HL-60 (cell line): ENCODE measurements around the gene GAP43.

ENCODE experiments used
- DNase-seq, 2 experiments: peaks; one replicate each; pipeline ENCODE4 v3.0.0-alpha.2; 2010 to 2020; ENCODE audit warnings: low read depth in 1 of 2, low spot score in 1 of 2
- H3K27ac ChIP-seq: fragments of 250-450 bp; sonication (Bioruptor Pico); replicated peaks from 2 replicates; pipeline ENCODE4 v1.5.1; 2020; ENCODE audit warnings: mild to moderate bottlenecking, moderate library complexity
- H3K27me3 ChIP-seq: fragments of 250-450 bp; sonication (Bioruptor Pico); 2 replicates; pipeline ENCODE4 v1.5.1; 2021; ENCODE audit warnings: mild to moderate bottlenecking, moderate library complexity; ENCODE audit not compliant: insufficient read depth, poor library complexity, severe bottlenecking
- H3K4me3 ChIP-seq: replicated peaks from 2 replicates; pipeline ENCODE4 v1.5.1; 2011; ENCODE audit warnings: mild to moderate bottlenecking, control low read depth, low read length; ENCODE audit not compliant: insufficient read depth
- GABPA ChIP-seq: IDR thresholded peaks from 2 replicates; pipeline ENCODE4 v1.6.1; 2012; ENCODE audit warnings: low read depth
- POLR2AphosphoS5 ChIP-seq: IDR thresholded peaks from 2 replicates; pipeline ENCODE4 v1.6.1; 2012; ENCODE audit warnings: low read depth
- SPI1 ChIP-seq: IDR thresholded peaks from 2 replicates; pipeline ENCODE4 v1.6.1; 2012; ENCODE audit warnings: low read depth, mild to moderate bottlenecking, borderline replicate concordance
- TF ChIP-seq, protein P1 (sequence below): IDR thresholded peaks from one replicate; pipeline ENCODE4 v1.5.1; 2011; ENCODE audit warnings: low read length, control low read depth, inconsistent platforms; ENCODE audit not compliant: insufficient read depth
- TF ChIP-seq, protein P2 (sequence below): IDR thresholded peaks from 2 replicates; pipeline ENCODE4 v1.6.1; 2012; ENCODE audit warnings: low read depth; ENCODE audit not compliant: insufficient replicate concordance

The GAP43 gene

DNA sequence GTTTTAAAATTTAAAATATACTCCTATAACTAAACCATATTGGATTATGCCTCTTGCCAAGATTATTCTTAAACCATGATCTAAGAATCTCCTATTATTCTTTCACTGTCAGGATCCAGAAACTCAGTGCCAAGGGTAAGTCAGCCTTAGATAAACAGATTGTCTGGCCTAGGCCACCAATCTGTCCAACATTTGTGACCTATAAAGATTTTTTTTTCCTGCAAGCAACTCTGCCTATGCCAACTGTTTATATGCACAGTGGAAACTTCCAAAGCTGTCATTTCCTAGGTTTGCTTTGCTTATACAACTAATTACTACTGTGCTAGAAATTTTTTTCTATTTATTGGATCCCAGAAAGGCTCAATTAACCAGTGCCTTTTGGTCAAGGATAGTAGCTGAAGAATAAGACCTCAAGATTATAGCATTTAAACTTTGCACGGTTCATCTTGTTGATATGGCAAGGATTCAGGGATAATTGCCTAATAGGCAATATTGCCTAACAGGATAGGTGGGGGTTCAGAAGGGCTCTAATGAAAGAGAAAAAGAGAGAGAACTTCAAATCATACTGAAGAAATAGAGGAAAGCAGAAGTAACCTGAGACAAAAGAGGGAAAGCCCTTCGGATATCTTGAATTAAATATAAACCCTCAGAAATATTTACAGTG, 22.8 kb downstream of the GAP43 start:
- Histone ChIP-seq H3K27me3 (no peaks in the 10 kb centered on the region), H3K4me3 (no peak overlapping the region), H3K27ac (no peak overlapping the region)
- DNase-seq, result no peak
- no peak for TF ChIP-seq SPI1

DNA sequence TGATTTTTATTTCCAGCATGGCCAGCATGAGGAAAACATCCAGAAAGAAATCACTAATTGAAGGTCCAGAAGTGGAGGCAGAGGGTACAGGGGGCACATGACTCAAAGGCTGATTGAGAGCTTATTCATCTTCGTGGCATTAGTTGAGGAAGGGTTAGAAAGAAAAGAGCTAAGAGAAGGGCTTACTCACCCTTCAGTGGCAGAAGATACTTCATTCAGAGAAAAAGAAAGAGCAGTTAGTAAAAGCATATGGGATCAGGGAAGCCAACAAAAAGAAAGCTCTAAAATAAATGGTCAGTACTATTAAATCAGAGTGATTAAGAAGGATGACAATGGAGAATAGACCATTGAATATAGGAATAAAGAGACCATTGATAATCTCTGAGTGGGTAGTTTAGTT, 25.2 kb downstream of the GAP43 start:
- TF ChIP-seq GABPA, result no peak
- TF ChIP-seq SPI1, result no peak
- TF ChIP-seq POLR2AphosphoS5, result no peak
- TF ChIP-seq, protein P1, sequence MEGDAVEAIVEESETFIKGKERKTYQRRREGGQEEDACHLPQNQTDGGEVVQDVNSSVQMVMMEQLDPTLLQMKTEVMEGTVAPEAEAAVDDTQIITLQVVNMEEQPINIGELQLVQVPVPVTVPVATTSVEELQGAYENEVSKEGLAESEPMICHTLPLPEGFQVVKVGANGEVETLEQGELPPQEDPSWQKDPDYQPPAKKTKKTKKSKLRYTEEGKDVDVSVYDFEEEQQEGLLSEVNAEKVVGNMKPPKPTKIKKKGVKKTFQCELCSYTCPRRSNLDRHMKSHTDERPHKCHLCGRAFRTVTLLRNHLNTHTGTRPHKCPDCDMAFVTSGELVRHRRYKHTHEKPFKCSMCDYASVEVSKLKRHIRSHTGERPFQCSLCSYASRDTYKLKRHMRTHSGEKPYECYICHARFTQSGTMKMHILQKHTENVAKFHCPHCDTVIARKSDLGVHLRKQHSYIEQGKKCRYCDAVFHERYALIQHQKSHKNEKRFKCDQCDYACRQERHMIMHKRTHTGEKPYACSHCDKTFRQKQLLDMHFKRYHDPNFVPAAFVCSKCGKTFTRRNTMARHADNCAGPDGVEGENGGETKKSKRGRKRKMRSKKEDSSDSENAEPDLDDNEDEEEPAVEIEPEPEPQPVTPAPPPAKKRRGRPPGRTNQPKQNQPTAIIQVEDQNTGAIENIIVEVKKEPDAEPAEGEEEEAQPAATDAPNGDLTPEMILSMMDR, result no peak
- TF ChIP-seq, protein P2, sequence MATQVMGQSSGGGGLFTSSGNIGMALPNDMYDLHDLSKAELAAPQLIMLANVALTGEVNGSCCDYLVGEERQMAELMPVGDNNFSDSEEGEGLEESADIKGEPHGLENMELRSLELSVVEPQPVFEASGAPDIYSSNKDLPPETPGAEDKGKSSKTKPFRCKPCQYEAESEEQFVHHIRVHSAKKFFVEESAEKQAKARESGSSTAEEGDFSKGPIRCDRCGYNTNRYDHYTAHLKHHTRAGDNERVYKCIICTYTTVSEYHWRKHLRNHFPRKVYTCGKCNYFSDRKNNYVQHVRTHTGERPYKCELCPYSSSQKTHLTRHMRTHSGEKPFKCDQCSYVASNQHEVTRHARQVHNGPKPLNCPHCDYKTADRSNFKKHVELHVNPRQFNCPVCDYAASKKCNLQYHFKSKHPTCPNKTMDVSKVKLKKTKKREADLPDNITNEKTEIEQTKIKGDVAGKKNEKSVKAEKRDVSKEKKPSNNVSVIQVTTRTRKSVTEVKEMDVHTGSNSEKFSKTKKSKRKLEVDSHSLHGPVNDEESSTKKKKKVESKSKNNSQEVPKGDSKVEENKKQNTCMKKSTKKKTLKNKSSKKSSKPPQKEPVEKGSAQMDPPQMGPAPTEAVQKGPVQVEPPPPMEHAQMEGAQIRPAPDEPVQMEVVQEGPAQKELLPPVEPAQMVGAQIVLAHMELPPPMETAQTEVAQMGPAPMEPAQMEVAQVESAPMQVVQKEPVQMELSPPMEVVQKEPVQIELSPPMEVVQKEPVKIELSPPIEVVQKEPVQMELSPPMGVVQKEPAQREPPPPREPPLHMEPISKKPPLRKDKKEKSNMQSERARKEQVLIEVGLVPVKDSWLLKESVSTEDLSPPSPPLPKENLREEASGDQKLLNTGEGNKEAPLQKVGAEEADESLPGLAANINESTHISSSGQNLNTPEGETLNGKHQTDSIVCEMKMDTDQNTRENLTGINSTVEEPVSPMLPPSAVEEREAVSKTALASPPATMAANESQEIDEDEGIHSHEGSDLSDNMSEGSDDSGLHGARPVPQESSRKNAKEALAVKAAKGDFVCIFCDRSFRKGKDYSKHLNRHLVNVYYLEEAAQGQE, result no peak
- H3K27ac ChIP-seq, result no peak overlapping the region
- no peak for DNase-seq
- no peaks in the 10 kb centered on the region for H3K27me3 ChIP-seq
- no peak overlapping the region for H3K4me3 ChIP-seq

DNA sequence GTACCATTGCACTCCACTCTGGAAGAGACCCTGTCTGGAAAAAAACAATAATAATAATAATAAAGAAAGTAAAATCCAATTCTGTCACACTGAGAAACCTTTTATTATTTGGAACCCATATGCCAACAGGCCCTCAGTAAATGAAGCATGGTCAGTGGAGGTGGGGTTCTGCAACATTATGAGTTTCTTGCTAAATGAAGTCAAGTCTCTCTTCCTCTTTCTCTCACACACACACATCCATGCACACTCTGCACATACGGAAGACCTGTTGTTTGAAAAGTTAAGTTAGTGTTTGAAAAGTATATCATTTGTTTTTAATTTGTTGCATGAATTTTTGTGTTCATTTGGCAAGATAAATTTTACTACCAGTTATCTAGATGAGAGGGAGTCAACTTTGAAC, 27.8 kb downstream of the GAP43 start:
- Histone ChIP-seq H3K27me3 (no peaks in the 10 kb centered on the region), H3K27ac (no peak overlapping the region), H3K4me3 (no peak overlapping the region)
- DNase-seq, result peak in 1 of 2 experiments; percentile 3
- TF ChIP-seq SPI1 (peak; percentile 25; the same call in 1 of the 2 replicates), POLR2AphosphoS5 (no peak)

DNA sequence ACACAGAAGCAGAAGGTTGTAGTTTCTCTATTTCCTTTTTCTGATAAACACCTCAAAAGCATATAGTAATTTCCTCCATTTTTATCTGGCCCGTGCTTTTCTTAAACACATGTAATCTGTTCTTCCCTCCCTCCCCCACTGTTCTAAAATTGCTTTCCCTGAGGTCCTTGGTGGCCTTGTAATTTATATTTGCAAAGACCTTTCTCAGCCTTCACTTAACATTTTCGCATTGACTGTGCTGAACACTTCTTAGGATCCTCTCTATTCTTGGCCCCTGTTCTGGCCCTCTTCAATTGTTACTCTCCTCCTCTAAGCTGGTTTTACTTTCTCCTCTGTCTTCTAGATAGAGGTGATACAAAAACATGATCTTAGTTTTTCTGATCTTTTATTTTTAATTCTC, 28.3 kb downstream of the GAP43 start:
- TF ChIP-seq GABPA (no peak), POLR2AphosphoS5 (no peak), SPI1 (no peak)
- TF ChIP-seq, protein P1, result no peak
- TF ChIP-seq, protein P2, result no peak
- Histone ChIP-seq H3K4me3 (no peak overlapping the region), H3K27ac (no peak overlapping the region), H3K27me3 (no peaks in the 10 kb centered on the region)
- DNase-seq, result no peak

DNA sequence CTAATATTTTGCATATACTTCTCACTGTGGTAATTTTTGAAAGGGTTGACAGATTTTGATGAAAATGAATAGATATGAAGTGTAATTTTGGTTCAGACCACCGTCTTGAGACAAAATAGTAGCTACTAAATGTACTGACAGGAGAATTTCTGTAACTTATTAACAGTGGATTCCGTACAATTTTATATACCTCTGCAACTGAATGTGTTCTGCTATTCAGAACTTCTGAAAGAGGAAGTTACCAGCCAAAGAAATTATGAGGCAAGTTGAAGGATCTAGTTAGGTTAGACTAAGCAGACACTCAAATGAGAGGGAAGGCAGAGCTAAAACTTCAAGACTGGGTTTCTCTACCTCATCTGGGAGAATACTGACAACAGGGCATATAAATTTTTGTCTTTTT, 29.4 kb downstream of the GAP43 start:
- no peak overlapping the region for H3K27ac ChIP-seq
- no peak for DNase-seq
- H3K27me3 ChIP-seq, result no peaks in the 10 kb centered on the region
- TF ChIP-seq GABPA (no peak), POLR2AphosphoS5 (no peak), SPI1 (no peak)
- TF ChIP-seq, protein P2, result no peak
- TF ChIP-seq, protein P1, result no peak
- no peak overlapping the region for H3K4me3 ChIP-seq
